ENCODE measurements around the gene LGR5. TPM values are rescaled to one million over a fixed set of nuclear protein-coding genes. Genes with fewer than 3 reads are reported as not detected.

LGR5 gene
- total RNA-seq, 2 donors from 2014 or later = 0.64 to 0.91 TPM

DNA sequence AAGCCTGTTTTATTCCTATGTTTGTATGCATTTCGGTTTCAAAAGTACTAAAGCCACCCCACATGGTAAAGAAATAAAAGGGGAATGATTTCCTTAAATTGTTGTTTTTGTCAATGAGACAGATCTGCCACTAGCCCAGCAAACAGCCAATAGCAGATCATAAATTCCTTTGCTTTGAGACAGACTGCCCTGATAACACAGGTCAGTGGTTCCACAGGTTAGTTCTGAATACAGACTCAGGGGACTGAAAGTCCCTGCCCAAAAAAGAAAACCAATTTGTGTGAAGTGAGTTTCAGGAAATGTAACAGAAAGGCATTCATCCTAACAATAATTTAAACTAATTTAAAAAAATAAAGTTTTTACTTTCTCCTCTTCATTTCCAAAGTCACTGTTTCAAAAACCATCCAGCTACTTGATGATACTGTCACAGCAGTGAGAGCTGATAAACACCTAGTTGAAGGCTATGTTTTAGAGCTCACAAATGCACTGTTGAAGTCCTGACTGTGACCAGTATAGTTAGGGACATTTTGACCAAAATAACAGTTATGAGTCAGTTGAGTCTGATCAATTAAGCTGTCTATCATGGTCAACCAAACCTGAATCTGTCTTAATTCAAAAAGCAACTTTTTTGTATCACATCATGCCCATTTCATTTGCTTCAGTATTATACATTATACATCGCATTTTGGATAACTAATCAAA, 77.7 kb downstream of the LGR5 start:
- Histone ChIP-seq H3K4me1 (replicated peaks) (no peaks in the 10 kb centered on the region), H3K9me3 (no peaks in the 10 kb centered on the region), H3K4me3 (no peak overlapping the region), H3K27me3 (replicated peaks; ENCODE audit: insufficient read depth) (no peaks in the 10 kb centered on the region), H3K36me3 (no peaks in the 10 kb centered on the region), H3K27ac (no peak overlapping the region)
- TF ChIP-seq POLR2A (IDR thresholded peaks at IDR 0.05) = no peak
- TF ChIP-seq, protein P1, sequence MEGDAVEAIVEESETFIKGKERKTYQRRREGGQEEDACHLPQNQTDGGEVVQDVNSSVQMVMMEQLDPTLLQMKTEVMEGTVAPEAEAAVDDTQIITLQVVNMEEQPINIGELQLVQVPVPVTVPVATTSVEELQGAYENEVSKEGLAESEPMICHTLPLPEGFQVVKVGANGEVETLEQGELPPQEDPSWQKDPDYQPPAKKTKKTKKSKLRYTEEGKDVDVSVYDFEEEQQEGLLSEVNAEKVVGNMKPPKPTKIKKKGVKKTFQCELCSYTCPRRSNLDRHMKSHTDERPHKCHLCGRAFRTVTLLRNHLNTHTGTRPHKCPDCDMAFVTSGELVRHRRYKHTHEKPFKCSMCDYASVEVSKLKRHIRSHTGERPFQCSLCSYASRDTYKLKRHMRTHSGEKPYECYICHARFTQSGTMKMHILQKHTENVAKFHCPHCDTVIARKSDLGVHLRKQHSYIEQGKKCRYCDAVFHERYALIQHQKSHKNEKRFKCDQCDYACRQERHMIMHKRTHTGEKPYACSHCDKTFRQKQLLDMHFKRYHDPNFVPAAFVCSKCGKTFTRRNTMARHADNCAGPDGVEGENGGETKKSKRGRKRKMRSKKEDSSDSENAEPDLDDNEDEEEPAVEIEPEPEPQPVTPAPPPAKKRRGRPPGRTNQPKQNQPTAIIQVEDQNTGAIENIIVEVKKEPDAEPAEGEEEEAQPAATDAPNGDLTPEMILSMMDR (IDR thresholded peaks at IDR 0.05) = no peak
- no peak for TF ChIP-seq POLR2AphosphoS5 (IDR thresholded peaks at IDR 0.05)
- WGBS = 76% methylated on average over 2 of the region's 2 CpGs
- intact Hi-C loops (cut with DNase I) = no loop called here
- no peak for DNase-seq (ENCODE audit: low spot score)

DNA sequence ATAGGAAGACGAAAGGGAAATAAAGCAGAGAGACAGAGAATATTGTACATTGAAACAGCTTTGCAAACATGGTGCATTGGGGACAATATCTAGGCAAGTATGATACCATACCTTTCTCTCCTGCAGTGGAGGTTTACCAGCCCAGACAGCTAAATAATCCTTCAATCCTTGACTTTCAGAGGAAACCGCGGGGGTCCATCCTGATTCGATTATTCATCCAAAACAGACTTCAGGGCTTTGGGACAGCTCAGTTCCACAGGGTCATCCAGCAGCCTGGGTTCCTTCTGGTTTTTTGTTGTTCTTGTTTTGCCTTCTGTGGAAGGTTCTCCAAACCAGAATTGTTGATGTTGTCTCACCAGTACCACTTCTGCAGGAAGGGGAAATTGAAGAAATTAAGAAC, 81.5 kb downstream of the LGR5 start:
- TF ChIP-seq, protein P1 (IDR thresholded peaks at IDR 0.05) = no peak
- no peak for TF ChIP-seq POLR2AphosphoS5 (IDR thresholded peaks at IDR 0.05)
- H3K4me3 ChIP-seq = no peak overlapping the region
- no peak for DNase-seq (ENCODE audit: low spot score)
- H3K36me3 ChIP-seq = no peaks in the 10 kb centered on the region
- no peaks in the 10 kb centered on the region for H3K9me3 ChIP-seq
- no peaks in the 10 kb centered on the region for H3K4me1 ChIP-seq (replicated peaks)
- 81% methylated on average over 4 of the region's 4 CpGs for WGBS
- intact Hi-C loops (cut with DNase I) = no loop called here
- no peak overlapping the region for H3K27ac ChIP-seq
- H3K27me3 ChIP-seq (replicated peaks; ENCODE audit: insufficient read depth) = no peaks in the 10 kb centered on the region

DNA sequence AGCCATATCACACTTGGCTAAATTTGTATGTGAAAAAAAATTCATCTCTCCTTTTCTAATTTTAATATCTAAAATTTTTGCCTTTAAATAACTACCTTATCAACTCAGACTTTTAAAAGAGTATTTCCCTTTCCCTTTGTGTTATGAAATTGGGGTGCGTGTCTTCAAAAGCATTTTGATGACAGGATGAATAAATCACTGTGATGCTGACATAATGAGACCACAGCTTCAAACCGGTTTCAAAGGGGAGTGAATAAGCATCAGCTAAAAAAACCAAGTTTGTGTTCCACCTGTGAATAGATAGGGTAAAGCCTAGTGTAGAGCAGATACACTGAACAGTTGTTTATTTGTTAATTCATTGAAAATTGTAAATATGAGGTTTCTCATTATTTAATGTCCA, 85.0 kb downstream of the LGR5 start:
- Histone ChIP-seq H3K36me3 (no peaks in the 10 kb centered on the region), H3K27ac (no peak overlapping the region), H3K4me1 (replicated peaks) (no peaks in the 10 kb centered on the region), H3K4me3 (no peak overlapping the region), H3K27me3 (replicated peaks; ENCODE audit: insufficient read depth) (no peaks in the 10 kb centered on the region), H3K9me3 (no peaks in the 10 kb centered on the region)
- TF ChIP-seq, protein P1 (IDR thresholded peaks at IDR 0.05) = no peak
- TF ChIP-seq POLR2AphosphoS5 (IDR thresholded peaks at IDR 0.05) (no peak), POLR2A (IDR thresholded peaks at IDR 0.05) (no peak)
- DNase-seq (ENCODE audit: low spot score) = no peak
- intact Hi-C loops (cut with DNase I) = no loop called here
- 25% methylated on average over 2 of the region's 2 CpGs for WGBS

DNA sequence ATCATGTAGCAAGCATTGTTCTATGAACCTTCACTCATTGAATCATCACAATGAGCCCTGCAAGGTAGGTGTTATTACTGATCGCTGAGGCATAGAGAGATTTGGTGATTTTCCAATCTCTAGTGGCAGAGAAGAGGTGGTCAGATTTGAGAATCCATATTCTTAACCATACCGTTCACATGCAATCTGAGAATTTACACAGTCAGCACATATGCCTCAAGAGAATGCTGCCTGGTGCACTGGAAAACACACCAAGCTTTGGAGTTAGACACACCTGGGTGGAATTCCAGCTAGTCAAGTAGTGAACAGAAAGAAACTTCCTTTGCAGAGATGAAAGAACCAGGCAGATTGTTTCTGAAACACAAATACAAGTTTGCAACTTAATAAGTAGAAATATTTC, 94.1 kb downstream of the LGR5 start:
- DNase-seq (ENCODE audit: low spot score) = no peak
- Histone ChIP-seq H3K9me3 (no peaks in the 10 kb centered on the region), H3K27ac (no peak overlapping the region), H3K27me3 (replicated peaks; ENCODE audit: insufficient read depth) (no peaks in the 10 kb centered on the region), H3K4me1 (replicated peaks) (no peaks in the 10 kb centered on the region), H3K36me3 (no peaks in the 10 kb centered on the region), H3K4me3 (no peak overlapping the region)
- WGBS = 55% methylated on average over 2 of the region's 2 CpGs
- intact Hi-C loops (cut with DNase I) = no loop called here
- no peak for TF ChIP-seq POLR2AphosphoS5 (IDR thresholded peaks at IDR 0.05)
- no peak for TF ChIP-seq POLR2A (IDR thresholded peaks at IDR 0.05)
- TF ChIP-seq, protein P1 (IDR thresholded peaks at IDR 0.05) = no peak

DNA sequence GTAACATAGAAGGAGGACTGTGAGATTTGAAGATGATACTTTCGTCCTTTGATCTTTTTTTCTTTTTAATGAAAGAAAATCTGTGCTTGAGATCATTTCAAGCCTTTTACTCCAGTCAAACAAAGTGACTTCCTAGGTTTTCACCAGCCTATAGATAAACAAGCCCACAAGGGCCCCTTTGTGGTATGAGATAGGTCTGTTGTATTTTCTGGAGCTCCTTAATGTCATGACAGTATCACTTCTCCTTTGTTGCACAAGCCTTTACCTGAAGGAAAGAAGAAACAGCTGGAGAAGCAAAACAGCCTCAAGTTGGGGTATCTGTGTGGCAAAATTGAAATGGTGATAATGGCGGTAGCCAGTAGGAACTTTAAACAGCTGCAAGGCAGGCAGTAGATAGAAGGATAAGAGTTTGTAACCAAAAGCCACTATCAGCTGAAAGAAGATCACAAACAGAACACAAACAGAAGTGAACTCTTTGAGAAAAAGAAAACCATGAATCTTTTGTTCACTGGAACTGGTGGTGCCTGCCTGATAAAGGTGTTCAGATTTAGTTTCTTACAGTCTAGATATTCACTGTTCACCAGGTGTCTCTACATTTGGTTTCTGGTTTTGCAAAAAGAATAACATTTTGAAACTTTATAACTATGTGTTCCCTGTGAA, 96.8 kb downstream of the LGR5 start:
- no peak for TF ChIP-seq POLR2AphosphoS5 (IDR thresholded peaks at IDR 0.05)
- no peak overlapping the region for H3K27ac ChIP-seq
- DNase-seq (ENCODE audit: low spot score) = no peak
- no peaks in the 10 kb centered on the region for H3K9me3 ChIP-seq
- 68% methylated on average over 2 of the region's 2 CpGs for WGBS
- intact Hi-C loops (cut with DNase I) = no loop called here
- no peak overlapping the region for H3K4me3 ChIP-seq
- H3K36me3 ChIP-seq = no peaks in the 10 kb centered on the region
- H3K4me1 ChIP-seq (replicated peaks) = no peaks in the 10 kb centered on the region
- H3K27me3 ChIP-seq (replicated peaks; ENCODE audit: insufficient read depth) = no peaks in the 10 kb centered on the region
